Measurements from ENCODE around the gene PREP. TPM values are rescaled to one million over a fixed set of nuclear protein-coding genes. Genes with fewer than 3 reads are reported as not detected.

Gene PREP
- total RNA-seq, 4 donors from 2014 or later = 32.9 to 63.2 (median 41.2) TPM

GRCh38 chr6:105317607-105318533 lies 85.0 kb downstream of the PREP start:
- no peak overlapping the region for H3K4me3 ChIP-seq
- TF ChIP-seq CTCF (IDR thresholded peaks at IDR 0.05) (peak; percentile 25 to 46 (median 41)), EP300 (IDR thresholded peaks at IDR 0.05; ENCODE audit: low read depth) (no peak)
- no peak for DNase-seq
- WGBS, 2 donors (ENCODE audit: low coverage in 1 of 2) = 94 to 100% methylated on average over 2 to 6 of the region's 6 CpGs
- H3K27me3 ChIP-seq = no peaks in the 10 kb centered on the region
- in situ Hi-C loops (cut with MboI; ENCODE audit: low pct_ligation_motif_present in 1 of 4, low pct_unique_long_range_greater_than_20kb in 1 of 4, low sequenced_read_pairs in 3 of 4) (no loop called here), intact Hi-C loops (cut with DNase I; ENCODE audit: low total_unique reads) (no loop called here)
- H3K4me1 ChIP-seq = peaks cover 0 to 5% (median 0%) of the 10 kb centered on the region in 4 donors
- no peak overlapping the region for H3K27ac ChIP-seq
- no peaks in the 10 kb centered on the region for H3K9me3 ChIP-seq
- H3K36me3 ChIP-seq = peaks cover 0 to 16% (median 0%) of the 10 kb centered on the region in 4 donors

GRCh38 chr6:105313211-105313610 lies 89.7 kb downstream of the PREP start:
- TF ChIP-seq CTCF (IDR thresholded peaks at IDR 0.05) (no peak), POLR2AphosphoS5 (IDR thresholded peaks at IDR 0.05) (no peak), POLR2A (IDR thresholded peaks at IDR 0.05) (no peak), EP300 (IDR thresholded peaks at IDR 0.05; ENCODE audit: low read depth) (no peak)
- no peak for DNase-seq
- Histone ChIP-seq H3K36me3 (peaks cover 0 to 6% (median 0%) of the 10 kb centered on the region in 4 donors), H3K27ac (no peak overlapping the region), H3K27me3 (no peaks in the 10 kb centered on the region), H3K9me3 (no peaks in the 10 kb centered on the region), H3K4me3 (no peak overlapping the region), H3K4me1 (peaks cover 0 to 12% (median 0%) of the 10 kb centered on the region in 4 donors)
- in situ Hi-C loops (cut with MboI; ENCODE audit: low pct_ligation_motif_present in 1 of 4, low pct_unique_long_range_greater_than_20kb in 1 of 4, low sequenced_read_pairs in 3 of 4) = no loop called here
- 75 to 100% methylated on average over 2 to 4 of the region's 4 CpGs for WGBS, 2 donors (ENCODE audit: low coverage in 1 of 2)
- intact Hi-C loops (cut with DNase I; ENCODE audit: low total_unique reads) = no loop called here

GRCh38 chr6:105310947-105311346 lies 91.9 kb downstream of the PREP start:
- intact Hi-C loops (cut with DNase I; ENCODE audit: low total_unique reads) (no loop called here), in situ Hi-C loops (cut with MboI; ENCODE audit: low pct_ligation_motif_present in 1 of 4, low pct_unique_long_range_greater_than_20kb in 1 of 4, low sequenced_read_pairs in 3 of 4) (no loop called here)
- Histone ChIP-seq H3K4me3 (no peak overlapping the region), H3K9me3 (no peaks in the 10 kb centered on the region), H3K27ac (peak overlapping the region; percentile 11 to 60 (median 43)), H3K27me3 (no peaks in the 10 kb centered on the region), H3K4me1 (peaks cover 0 to 12% (median 0%) of the 10 kb centered on the region in 4 donors), H3K36me3 (peaks cover 0 to 3% (median 0%) of the 10 kb centered on the region in 4 donors)
- TF ChIP-seq CTCF (IDR thresholded peaks at IDR 0.05) (no peak), POLR2AphosphoS5 (IDR thresholded peaks at IDR 0.05) (no peak), POLR2A (IDR thresholded peaks at IDR 0.05) (no peak), EP300 (IDR thresholded peaks at IDR 0.05; ENCODE audit: low read depth) (no peak)
- 88 to 89% methylated on average over 3 of the region's 3 CpGs for WGBS, 2 donors (ENCODE audit: low coverage in 1 of 2)
- no peak for DNase-seq

GRCh38 chr6:105310371-105310770 lies 92.5 kb downstream of the PREP start:
- intact Hi-C loops (cut with DNase I; ENCODE audit: low total_unique reads) = no loop called here
- Histone ChIP-seq H3K36me3 (no peaks in the 10 kb centered on the region), H3K9me3 (no peaks in the 10 kb centered on the region), H3K27ac (peak overlapping the region; percentile 11 to 60 (median 43)), H3K4me3 (no peak overlapping the region), H3K27me3 (no peaks in the 10 kb centered on the region), H3K4me1 (peaks cover 0 to 12% (median 0%) of the 10 kb centered on the region in 4 donors)
- in situ Hi-C loops (cut with MboI; ENCODE audit: low pct_ligation_motif_present in 1 of 4, low pct_unique_long_range_greater_than_20kb in 1 of 4, low sequenced_read_pairs in 3 of 4) = no loop called here
- no peak for TF ChIP-seq EP300 (IDR thresholded peaks at IDR 0.05; ENCODE audit: low read depth)
- peak in 1 of 3 donors; percentile 53 for TF ChIP-seq POLR2AphosphoS5 (IDR thresholded peaks at IDR 0.05)
- no peak for TF ChIP-seq POLR2A (IDR thresholded peaks at IDR 0.05)
- DNase-seq = peak; percentile 57
- WGBS, 2 donors (ENCODE audit: low coverage in 1 of 2) = 14 to 58% methylated on average over 1 of the region's 1 CpG
